Kidney (tissue), 14 donors: ENCODE results near the gene SLC4A5. TPM values are rescaled to one million over a fixed set of nuclear protein-coding genes. Genes with fewer than 3 reads are reported as not detected.
A peak's percentile ranks its signal among the peaks of the same experiment; 100 is the strongest.
"Not testable (repeated sequence)": the region's sequence is repeated elsewhere in the genome, so short reads cannot be mapped to it uniquely, and the experiment has no call there.

ENCODE experiments used
- DNase-seq, 5 donors: peaks; one replicate each; pipeline ENCODE4 v3.0.0-alpha.2; 2013 to 2020
- FAIRE-seq: peaks from 2 replicates; lab custom pipeline; 2012; peaks lifted over from hg19 to GRCh38; lab: Jason Lieb, UNC
- H3K27ac ChIP-seq, 2 donors: one replicate each; pipeline ENCODE4 v1.7.0; 2013; ENCODE audit warnings: low read depth in 2 of 2, low read length in 2 of 2, inconsistent platforms in 1 of 2
- H3K27me3 ChIP-seq: one replicate; pipeline ENCODE4 v1.7.1; 2013; ENCODE audit warnings: low read length, inconsistent platforms; ENCODE audit not compliant: control insufficient read depth, insufficient read depth
- H3K36me3 ChIP-seq, 3 donors: one replicate each; pipeline versions ENCODE4 v1.7.0 to v1.7.1; 2013; ENCODE audit warnings: low read length in 3 of 3, control low read depth in 1 of 3, inconsistent platforms in 1 of 3; ENCODE audit not compliant: insufficient read depth in 3 of 3, control insufficient read depth in 2 of 3
- H3K4me1 ChIP-seq, 3 donors: one replicate each; pipeline versions ENCODE4 v1.7.0 to v1.7.1; 2013; ENCODE audit warnings: low read length in 3 of 3, inconsistent platforms in 1 of 3, low read depth in 1 of 3; ENCODE audit not compliant: control insufficient read depth in 2 of 3, insufficient read depth in 2 of 3
- H3K4me3 ChIP-seq, 3 donors: one replicate each; pipeline versions ENCODE4 v1.7.0 to v1.8.1; 2013; ENCODE audit warnings: low read length in 3 of 3, control low read depth in 1 of 3, inconsistent platforms in 1 of 3
- H3K9ac ChIP-seq, 3 donors: one replicate each; pipeline versions ENCODE4 v1.7.0 to v1.7.1; 2013; ENCODE audit warnings: low read length in 3 of 3, control low read depth in 1 of 3, inconsistent platforms in 1 of 3
- H3K9me3 ChIP-seq, 3 donors: one replicate each; pipeline versions ENCODE4 v1.7.0 to v1.7.1; 2013; ENCODE audit warnings: low read length in 3 of 3, control low read depth in 1 of 3, inconsistent platforms in 1 of 3; ENCODE audit not compliant: control insufficient read depth in 2 of 3, insufficient read depth in 1 of 3
- CTCF ChIP-seq: IDR thresholded peaks from 3 replicates; pipeline ENCODE4 v1.5.1; 2012; ENCODE audit warnings: mild to moderate bottlenecking, moderate library complexity, borderline replicate concordance; ENCODE audit not compliant: insufficient read depth; ENCODE audit errors: extremely low read depth
- intact Hi-C: fragments of 100-400 bp; cut with DNase I; formaldehyde crosslinking; loops from one replicate; pipeline ENCODE4 v1.11.1; 2022
- polyA plus RNA-seq: library from polyadenylated mRNA; stranded (reverse); fragments of 350-450 nt; fragmentation: Illumina TruSeq; extraction: RNeasy Lipid Tissue Mini Kit (QIAGEN cat#74804); gene quantifications from one replicate; pipeline ENCODE4 v1.2.3, GENCODE V29; 2014; ENCODE audit warnings: low read depth, low replicate concordance; ENCODE audit not compliant: insufficient read depth
- total RNA-seq: library from RNA; stranded (reverse); fragmentation: NEBNext Ultra II Directional; extraction: Animal tissue kit (Norgen Biotek cat#: 25700); gene quantifications from one replicate; pipeline ENCODE4 v1.2.1, GENCODE V29; 2021
- donor health status: control.
- donor health status: control.
- donor health status: control.
- donor health status: control.
- donor health status: control.
- donor health status: DM: yes; HTN: yes; CAD: no.
- donor health status: Normal renal cell carcinoma (clear cell type).

Gene SLC4A5
- total and polyA plus RNA-seq, 2 donors from 2014 or later, result 1.1 to 5.2 TPM

- intact Hi-C loops, result no loop called here
- no peaks in the 10 kb centered on the region for H3K27me3 ChIP-seq
- H3K4me3 ChIP-seq, result no peak overlapping the region
- no peak overlapping the region for H3K27ac ChIP-seq
- H3K9me3 ChIP-seq, result no peaks in the 10 kb centered on the region
- TF ChIP-seq CTCF, result no peak
- no peaks in the 10 kb centered on the region for H3K4me1 ChIP-seq
- DNase-seq, result no peak
- FAIRE-seq, result no peak
- no peak overlapping the region for H3K9ac ChIP-seq
- no peaks in the 10 kb centered on the region for H3K36me3 ChIP-seq
These were observed 4.1 kb upstream of the SLC4A5 start for GRCh38 chr2:74347303-74347702.

- Histone ChIP-seq H3K9ac (no peak overlapping the region), H3K4me3 (no peak overlapping the region), H3K9me3 (no peaks in the 10 kb centered on the region), H3K36me3 (no peaks in the 10 kb centered on the region), H3K27me3 (no peaks in the 10 kb centered on the region), H3K27ac (no peak overlapping the region), H3K4me1 (no peaks in the 10 kb centered on the region)
- no peak for TF ChIP-seq CTCF
- FAIRE-seq (no peak), DNase-seq (no peak)
- intact Hi-C loops, result no loop called here
These were observed 2.2 kb upstream of the SLC4A5 start for GRCh38 chr2:74345272-74345943.

GRCh38 chr2:74336227-74336626 is 7.0 kb downstream of the SLC4A5 start:
- H3K27ac ChIP-seq, H3K36me3 ChIP-seq, FAIRE-seq, DNase-seq, H3K9ac ChIP-seq, H3K9me3 ChIP-seq, H3K4me3 ChIP-seq, H3K4me1 ChIP-seq, H3K27me3 ChIP-seq, intact Hi-C loops: not testable (repeated sequence)

- intact Hi-C loops, result no loop called here
- Histone ChIP-seq H3K4me3 (no peak overlapping the region), H3K36me3 (peaks cover 0 to 5% (median 0%) of the 10 kb centered on the region in 3 donors), H3K27me3 (no peaks in the 10 kb centered on the region), H3K9me3 (no peaks in the 10 kb centered on the region), H3K27ac (no peak overlapping the region), H3K9ac (no peak overlapping the region), H3K4me1 (no peaks in the 10 kb centered on the region)
- peak; percentile 87 for TF ChIP-seq CTCF
- FAIRE-seq (no peak), DNase-seq (peak; percentile 73 to 91 (median 80))
These were observed 8.3 kb downstream of the SLC4A5 start for GRCh38 chr2:74334931-74335333.
